Prostate gland (tissue), 2 donors: ENCODE data around the gene C2CD3. TPM values are rescaled to one million over a fixed set of nuclear protein-coding genes. Genes with fewer than 3 reads are reported as not detected.
"Not testable (repeated sequence)": the region's sequence is repeated elsewhere in the genome, so short reads cannot be mapped to it uniquely, and the experiment has no call there.

Experiments used
- DNase-seq: peaks from one replicate; pipeline ENCODE4 v3.0.0-alpha.2; 2019; ENCODE audit warnings: low spot score
- H3K27ac ChIP-seq, 2 donors: fragments of 200-600 bp; sonication (generic); 2 replicates each; pipeline ENCODE4 v1.5.1; 2017 to 2019
- H3K27me3 ChIP-seq: fragments of 200-600 bp; sonication (generic); replicated peaks from 2 replicates; pipeline ENCODE4 v1.5.1; 2019; ENCODE audit not compliant: insufficient read depth
- H3K36me3 ChIP-seq, 2 donors: fragments of 200-600 bp; sonication (generic); 1 replicate in 1 of 2; 2 replicates in 1 of 2; pipeline versions ENCODE4 v1.5.1 to v1.8.1; 2017 to 2019
- H3K4me1 ChIP-seq: fragments of 200-600 bp; sonication (generic); replicated peaks from 2 replicates; pipeline ENCODE4 v1.5.1; 2019
- H3K4me3 ChIP-seq, 2 donors: fragments of 200-600 bp; sonication (generic); 2 replicates each; pipeline ENCODE4 v1.5.1; 2017 to 2019
- H3K9me3 ChIP-seq: fragments of 200-600 bp; sonication (generic); 2 replicates; pipeline ENCODE4 v1.5.1; 2017
- POLR2A ChIP-seq: fragments of 450-650 bp; IDR thresholded peaks from one replicate; pipeline ENCODE4 v1.6.1; 2016; ENCODE audit warnings: antibody characterized with exemption, mild to moderate bottlenecking
- POLR2AphosphoS5 ChIP-seq: sonication (generic); formaldehyde crosslinking; IDR thresholded peaks from one replicate; pipeline ENCODE4 v1.6.1; 2017; ENCODE audit warnings: antibody characterized with exemption
- WGBS: methylation state at CpG from one replicate; pipeline ENCODE4 v1.1.5; 2018; 5-methylcytosine and 5-hydroxymethylcytosine counted together
- intact Hi-C: fragments of 100-400 bp; cut with DNase I; formaldehyde crosslinking; loops from one replicate; pipeline ENCODE4 v1.14.2; 2022
- total RNA-seq, 2 donors: library from RNA; depleted of rRNA; stranded (reverse); fragments of >200 nt; gene quantifications; one replicate each; pipeline ENCODE4 v1.1.0, GENCODE V29; 2016
- TF ChIP-seq, protein P1 (sequence below), 4 experiments: fragments of 200-600 bp in 2 of 4; fragments of 450-650 bp in 2 of 4; sonication (generic) in 2 of 4; IDR thresholded peaks; 1 replicate in 3 of 4; 2 replicates in 1 of 4; pipeline ENCODE4 v1.5.1; 2016 to 2019; ENCODE audit warnings: antibody characterized with exemption in 4 of 4, mild to moderate bottlenecking in 2 of 4, moderate library complexity in 2 of 4

Gene C2CD3
- total RNA-seq, 2 donors from 2014 or later: 38.7 to 49.6 TPM

DNA sequence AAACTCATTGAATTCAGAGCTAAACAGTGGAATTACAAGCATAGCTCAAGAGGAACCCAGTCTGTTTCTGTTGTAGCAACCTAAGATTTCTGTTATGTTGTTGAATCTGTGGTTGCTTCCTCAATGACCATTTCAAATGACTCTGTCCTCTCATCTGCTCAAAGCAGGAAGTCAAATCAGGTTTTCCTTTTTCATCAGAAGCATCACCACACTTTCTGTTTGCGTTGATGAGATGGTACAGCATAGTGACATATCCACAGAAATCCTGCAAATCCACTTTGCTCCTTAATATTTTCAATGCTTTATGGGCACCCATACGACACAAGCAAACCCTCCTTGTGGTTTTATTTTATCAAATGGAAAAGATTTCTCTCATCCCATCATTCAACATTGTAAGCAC is 175.6 kb downstream of the C2CD3 start:
- WGBS: 66% methylated on average over 2 of the region's 2 CpGs
- no peak for DNase-seq
- Histone ChIP-seq H3K9me3 (no peaks in the 10 kb centered on the region), H3K4me3 (no peak overlapping the region), H3K27me3 (no peaks in the 10 kb centered on the region), H3K36me3 (no peaks in the 10 kb centered on the region), H3K27ac (no peak overlapping the region), H3K4me1 (no peaks in the 10 kb centered on the region)
- intact Hi-C loops: no loop called here
- TF ChIP-seq POLR2AphosphoS5: no peak
- TF ChIP-seq POLR2A: no peak
- TF ChIP-seq, protein P1, sequence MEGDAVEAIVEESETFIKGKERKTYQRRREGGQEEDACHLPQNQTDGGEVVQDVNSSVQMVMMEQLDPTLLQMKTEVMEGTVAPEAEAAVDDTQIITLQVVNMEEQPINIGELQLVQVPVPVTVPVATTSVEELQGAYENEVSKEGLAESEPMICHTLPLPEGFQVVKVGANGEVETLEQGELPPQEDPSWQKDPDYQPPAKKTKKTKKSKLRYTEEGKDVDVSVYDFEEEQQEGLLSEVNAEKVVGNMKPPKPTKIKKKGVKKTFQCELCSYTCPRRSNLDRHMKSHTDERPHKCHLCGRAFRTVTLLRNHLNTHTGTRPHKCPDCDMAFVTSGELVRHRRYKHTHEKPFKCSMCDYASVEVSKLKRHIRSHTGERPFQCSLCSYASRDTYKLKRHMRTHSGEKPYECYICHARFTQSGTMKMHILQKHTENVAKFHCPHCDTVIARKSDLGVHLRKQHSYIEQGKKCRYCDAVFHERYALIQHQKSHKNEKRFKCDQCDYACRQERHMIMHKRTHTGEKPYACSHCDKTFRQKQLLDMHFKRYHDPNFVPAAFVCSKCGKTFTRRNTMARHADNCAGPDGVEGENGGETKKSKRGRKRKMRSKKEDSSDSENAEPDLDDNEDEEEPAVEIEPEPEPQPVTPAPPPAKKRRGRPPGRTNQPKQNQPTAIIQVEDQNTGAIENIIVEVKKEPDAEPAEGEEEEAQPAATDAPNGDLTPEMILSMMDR (IDR thresholded peaks at IDR 0.05): no peak

DNA sequence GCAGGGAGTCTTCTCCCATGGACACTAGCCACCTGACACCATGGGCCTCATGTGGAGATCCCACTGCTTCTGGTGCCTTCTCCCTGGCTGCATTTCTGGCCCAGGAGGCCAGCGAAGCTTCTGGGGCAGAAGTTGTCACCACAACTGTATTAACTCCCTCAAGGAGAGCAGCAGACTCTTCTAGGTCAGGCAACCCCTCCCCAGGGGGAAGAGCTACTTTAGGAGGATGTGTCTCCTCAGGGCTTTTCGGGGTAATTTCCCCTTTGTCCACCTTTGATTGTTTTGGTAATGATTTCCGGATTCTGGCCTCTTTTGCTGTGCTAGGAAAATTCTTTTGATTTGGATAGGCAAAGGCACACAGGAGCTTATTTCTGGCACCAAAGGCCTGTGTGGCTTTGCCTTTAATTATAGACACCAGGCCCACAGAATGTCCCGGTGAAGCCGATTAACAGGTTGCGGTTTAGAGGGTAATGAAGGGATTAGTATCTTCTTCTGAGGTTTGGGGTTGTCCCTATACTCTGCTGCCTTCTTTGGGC is 179.3 kb downstream of the C2CD3 start:
- Histone ChIP-seq H3K27ac (no peak overlapping the region), H3K9me3 (no peaks in the 10 kb centered on the region), H3K27me3 (no peaks in the 10 kb centered on the region), H3K36me3 (no peaks in the 10 kb centered on the region), H3K4me1 (no peaks in the 10 kb centered on the region), H3K4me3 (no peak overlapping the region)
- intact Hi-C loops: no loop called here
- TF ChIP-seq POLR2A (no peak), POLR2AphosphoS5 (no peak)
- TF ChIP-seq, protein P1 (IDR thresholded peaks at IDR 0.05): no peak
- 87% methylated on average over 6 of the region's 6 CpGs for WGBS
- no peak for DNase-seq

DNA sequence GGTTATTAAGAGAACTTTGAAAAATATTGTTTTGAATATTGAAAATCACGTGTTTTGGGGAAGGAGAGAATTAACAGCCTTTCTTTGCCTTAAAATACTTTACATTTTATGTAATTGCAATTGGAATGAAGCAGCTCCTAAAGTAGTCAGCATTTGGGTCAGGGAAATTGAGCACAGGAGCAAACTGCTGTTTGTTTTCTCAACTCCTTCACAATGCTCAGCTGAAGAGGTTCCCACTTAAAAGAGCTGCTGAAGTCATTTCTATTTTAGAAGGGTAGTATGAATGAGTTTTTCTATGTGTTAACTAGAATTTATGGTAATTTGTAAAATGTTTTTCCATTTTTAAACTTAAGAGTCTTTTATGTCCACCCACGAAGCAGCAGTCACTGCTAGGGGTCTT is 180.1 kb downstream of the C2CD3 start:
- DNase-seq: no peak
- H3K4me3 ChIP-seq: no peak overlapping the region
- H3K9me3 ChIP-seq: no peaks in the 10 kb centered on the region
- no peak overlapping the region for H3K27ac ChIP-seq
- WGBS: 84% methylated on average over 2 of the region's 2 CpGs
- no peaks in the 10 kb centered on the region for H3K4me1 ChIP-seq
- no peaks in the 10 kb centered on the region for H3K27me3 ChIP-seq
- TF ChIP-seq, protein P1 (IDR thresholded peaks at IDR 0.05): no peak
- no peak for TF ChIP-seq POLR2AphosphoS5
- TF ChIP-seq POLR2A: no peak
- no peaks in the 10 kb centered on the region for H3K36me3 ChIP-seq
- intact Hi-C loops: no loop called here

DNA sequence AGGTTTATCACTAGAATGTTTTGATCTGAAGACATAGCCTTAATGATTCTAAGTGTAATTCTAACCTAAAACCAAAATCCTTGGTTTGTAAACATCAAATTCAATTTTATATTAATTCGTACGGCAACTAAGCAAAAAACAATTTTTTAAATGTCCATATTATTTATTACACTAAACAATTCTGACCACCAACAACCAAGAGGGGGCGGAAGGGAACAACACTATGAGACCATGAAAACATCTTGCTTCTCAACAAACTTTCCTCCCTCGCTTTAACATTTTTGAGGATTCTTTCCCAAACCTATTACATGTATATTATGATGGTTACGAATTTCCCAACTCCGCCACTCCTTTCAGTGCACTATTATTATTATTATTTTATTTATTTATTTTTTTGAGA is 181.6 kb downstream of the C2CD3 start:
- TF ChIP-seq, protein P1 (IDR thresholded peaks at IDR 0.05): peak in 1 of 4 experiments; percentile 3
- TF ChIP-seq POLR2AphosphoS5: no peak
- TF ChIP-seq POLR2A: no peak
- 92% methylated on average over 6 of the region's 6 CpGs for WGBS
- no peaks in the 10 kb centered on the region for H3K36me3 ChIP-seq
- no peak for DNase-seq
- H3K4me1 ChIP-seq: no peaks in the 10 kb centered on the region
- H3K4me3 ChIP-seq: no peak overlapping the region
- intact Hi-C loops: no loop called here
- no peaks in the 10 kb centered on the region for H3K27me3 ChIP-seq
- no peaks in the 10 kb centered on the region for H3K9me3 ChIP-seq
- no peak overlapping the region for H3K27ac ChIP-seq

DNA sequence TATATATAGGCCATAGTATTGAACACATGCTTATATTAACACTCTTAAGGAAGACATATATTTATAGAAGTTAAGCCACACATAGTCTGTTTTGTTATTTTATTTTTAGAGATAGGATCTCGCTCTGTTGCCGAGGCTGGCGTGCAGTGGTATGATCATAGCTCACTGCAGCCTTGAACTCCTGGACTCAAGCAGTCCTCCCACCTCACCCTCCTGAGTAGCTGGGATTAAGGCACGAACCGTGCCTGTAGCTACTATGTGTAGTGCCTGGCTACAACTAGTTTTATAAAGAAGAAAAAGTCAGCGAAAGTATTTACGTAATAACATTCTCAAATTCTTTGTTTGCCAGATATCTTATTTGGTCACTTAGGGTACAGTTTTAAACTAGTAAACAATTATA is 182.6 kb downstream of the C2CD3 start:
- TF ChIP-seq POLR2A: no peak
- TF ChIP-seq POLR2AphosphoS5: no peak
- TF ChIP-seq, protein P1 (IDR thresholded peaks at IDR 0.05): no peak
- H3K27me3 ChIP-seq: no peaks in the 10 kb centered on the region
- no peaks in the 10 kb centered on the region for H3K36me3 ChIP-seq
- no peaks in the 10 kb centered on the region for H3K9me3 ChIP-seq
- intact Hi-C loops: no loop called here
- no peak overlapping the region for H3K4me3 ChIP-seq
- H3K4me1 ChIP-seq: no peaks in the 10 kb centered on the region
- WGBS: 88% methylated on average over 7 of the region's 7 CpGs
- DNase-seq: no peak
- no peak overlapping the region for H3K27ac ChIP-seq

DNA sequence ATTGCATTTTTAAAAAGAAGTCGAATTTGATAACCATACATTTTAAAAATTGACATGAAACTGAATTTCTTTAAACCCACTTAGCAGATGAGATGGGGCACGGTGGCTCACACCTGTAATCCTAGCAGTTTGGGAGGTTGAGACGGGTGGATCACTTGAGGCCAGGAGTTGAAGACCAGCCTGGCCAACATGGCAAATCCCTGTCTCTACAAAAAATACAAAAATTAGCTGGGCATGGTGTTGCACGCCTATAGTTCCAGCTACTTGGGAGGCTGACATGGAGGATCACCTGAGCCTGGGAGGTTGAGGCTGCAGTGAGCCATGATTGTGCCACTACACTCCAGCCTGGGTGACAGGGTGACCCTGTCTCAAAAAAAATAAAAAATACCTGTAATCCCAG is 185.1 kb downstream of the C2CD3 start:
- H3K9me3 ChIP-seq, H3K27ac ChIP-seq, DNase-seq, H3K36me3 ChIP-seq, H3K4me3 ChIP-seq, H3K27me3 ChIP-seq, intact Hi-C loops, H3K4me1 ChIP-seq: not testable (repeated sequence)
- WGBS: 89% methylated on average over 4 of the region's 4 CpGs
